H1 (cell line): ENCODE results near the gene POLDIP2. TPM values are rescaled to one million over a fixed set of nuclear protein-coding genes. Genes with fewer than 3 reads are reported as not detected.

ENCODE experiments used
- ATF3 ChIP-seq: IDR thresholded peaks from 2 replicates; pipeline ENCODE4 v1.6.1; 2011; ENCODE audit warnings: low read depth, mild to moderate bottlenecking, low read length; ENCODE audit not compliant: insufficient read depth
- CREB1 ChIP-seq: IDR thresholded peaks from 2 replicates; pipeline ENCODE4 v1.6.1; 2012; ENCODE audit warnings: inconsistent platforms
- EZH2 ChIP-seq: fragments of 200-600 bp; sonication (generic); IDR thresholded peaks from 2 replicates; pipeline ENCODE4 v1.7.1; 2012; ENCODE audit warnings: low read depth, mild to moderate bottlenecking, moderate library complexity, low read length, inconsistent platforms; ENCODE audit not compliant: severe bottlenecking
- KDM1A ChIP-seq: fragments of 200-600, 300-600 bp; sonication (generic); IDR thresholded peaks from 2 replicates; pipeline ENCODE4 v1.7.1; 2016; ENCODE audit warnings: mild to moderate bottlenecking, low read length, borderline replicate concordance
- RAD21 ChIP-seq, 2 experiments: IDR thresholded peaks in 1 of 2; conservative IDR thresholded peaks in 1 of 2; 2 replicates each; pipeline ENCODE4 v1.6.1; 2011; ENCODE audit warnings: low read depth in 2 of 2, low read length in 2 of 2, improper control_type of control experiment in 1 of 2, inconsistent platforms in 1 of 2, mild to moderate bottlenecking in 1 of 2, moderate library complexity in 1 of 2
- SAP30 ChIP-seq: fragments of 300-600 bp; sonication (generic); IDR thresholded peaks from 2 replicates; pipeline ENCODE4 v1.7.1; 2012; ENCODE audit warnings: low read length, moderate library complexity, mild to moderate bottlenecking, inconsistent platforms; ENCODE audit not compliant: insufficient read depth, insufficient replicate concordance
- TAF7 ChIP-seq: optimal IDR thresholded peaks from 2 replicates; pipeline ENCODE3; 2011; ENCODE audit warnings: low read depth, mild to moderate bottlenecking, inconsistent platforms, low read length, moderate library complexity, borderline replicate concordance
- TEAD4 ChIP-seq: IDR thresholded peaks from 2 replicates; pipeline ENCODE4 v1.6.1; 2012; ENCODE audit warnings: low read depth, low read length, inconsistent platforms, mixed read lengths
- YY1 ChIP-seq: IDR thresholded peaks from 2 replicates; pipeline ENCODE4 v1.6.1; 2011; ENCODE audit warnings: low read depth, mild to moderate bottlenecking, low read length
- polyA plus RNA-seq, 7 experiments: library from polyadenylated mRNA; depleted of rRNA in 3 of 7; stranded (reverse) in 5 of 7; unstranded in 2 of 7; fragments of >200 nt in 5 of 7; fragments of 200-250 nt in 2 of 7; gene quantifications; 1 replicate in 5 of 7; 2 replicates in 1 of 7; 4 replicates in 1 of 7; pipeline versions ENCODE4 v1.2.1 to v1.2.3, GENCODE V29; 2011 to 2013; ENCODE audit warnings: missing spikeins in 2 of 7, mixed read lengths in 2 of 7
- total RNA-seq: library from RNA; stranded (reverse); fragmentation: NEBNext Ultra II Directional; extraction: Animal tissue kit (Norgen Biotek cat#: 25700); gene quantifications from 2 replicates; pipeline ENCODE4 v1.2.1, GENCODE V29; 2021

Gene POLDIP2
- total and polyA plus RNA-seq, 2 of the 8 experiments (the other 6 are each of a cell fraction or from before 2014, with no cell fraction given): 74.0 to 76.1 TPM

DNA sequence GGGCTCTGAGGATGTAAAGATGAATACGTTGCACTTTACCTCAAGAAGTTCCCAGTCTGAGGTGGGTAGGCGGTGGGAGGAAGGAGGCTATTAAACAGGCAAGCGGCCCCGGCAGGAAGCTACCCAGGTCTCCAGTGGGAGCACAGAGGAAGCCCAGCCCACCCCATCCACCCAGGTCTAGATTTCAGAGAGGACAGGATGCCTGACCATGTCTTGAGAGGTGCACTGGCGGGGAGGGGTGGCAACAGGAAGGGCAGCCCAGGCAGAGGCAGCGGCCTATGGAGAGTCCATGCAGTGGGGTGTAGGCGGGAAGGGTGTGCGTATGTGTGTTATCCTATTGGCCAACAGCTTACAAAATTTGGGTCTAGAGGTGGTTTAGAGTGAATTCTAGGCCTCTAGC is 28.1 kb upstream of the POLDIP2 start (continued):
- TF ChIP-seq KDM1A (no peak), CREB1 (no peak), TEAD4 (no peak), ATF3 (no peak), TAF7 (no peak), RAD21 (IDR thresholded peaks at IDR 0.05 in 1 of 2, conservative IDR thresholded peaks at IDR 0.05 in 1 of 2; ENCODE audit: low read depth in 2 of 2, low read length in 2 of 2) (no peak), EZH2 (no peak), SAP30 (no peak), YY1 (no peak)
